HEK293T (cell line): Measurements from ENCODE around the gene SYNGAP1.

Experiments
- CTCF ChIA-PET: fragments of 350-600 bp; formaldehyde crosslinking; extraction: SDS; loops from one replicate; lab custom pipeline; 2021; ENCODE audit warnings: antibody characterized with exemption, inconsistent platforms; lab: Yijun Ruan, JAX
- POLR2A ChIA-PET: fragments of 350-600 bp; formaldehyde crosslinking; extraction: SDS; loops from one replicate; lab custom pipeline; 2020; ENCODE audit warnings: antibody characterized with exemption, inconsistent platforms; lab: Yijun Ruan, JAX
- DNase-seq: peaks from one replicate; pipeline ENCODE4 v3.0.0; 2012; ENCODE audit warnings: mixed read lengths; ENCODE audit errors: extremely low spot score
- ARNT ChIP-seq: fragments of 450-650 bp; IDR thresholded peaks from 2 replicates; pipeline ENCODE4 v1.6.1; 2017; ENCODE audit warnings: mild to moderate bottlenecking
- BHLHE40 ChIP-seq: fragments of 450-650 bp; IDR thresholded peaks from 2 replicates; pipeline ENCODE4 v1.6.1; 2016; ENCODE audit warnings: mild to moderate bottlenecking, moderate library complexity, borderline replicate concordance
- CTBP1 ChIP-seq: fragments of 450-650 bp; IDR thresholded peaks from 2 replicates; pipeline ENCODE4 v1.6.1; 2016; ENCODE audit warnings: borderline replicate concordance
- ELF4 ChIP-seq: fragments of 450-650 bp; IDR thresholded peaks from 2 replicates; pipeline ENCODE4 v1.6.1; 2017; ENCODE audit warnings: antibody characterized with exemption
- FOXA1 ChIP-seq: fragments of 450-650 bp; IDR thresholded peaks from 2 replicates; pipeline ENCODE4 v1.6.1; 2016; ENCODE audit warnings: mild to moderate bottlenecking
- FOXK2 ChIP-seq: fragments of 450-650 bp; IDR thresholded peaks from 2 replicates; pipeline ENCODE4 v1.6.1; 2016; ENCODE audit warnings: mild to moderate bottlenecking
- FOXM1 ChIP-seq: fragments of 450-650 bp; IDR thresholded peaks from 2 replicates; pipeline ENCODE4 v1.6.1; 2017; ENCODE audit warnings: mild to moderate bottlenecking, borderline replicate concordance
- HDGF ChIP-seq: fragments of 450-650 bp; IDR thresholded peaks from 2 replicates; pipeline ENCODE4 v1.6.1; 2017; ENCODE audit warnings: antibody characterized with exemption, borderline replicate concordance
- L3MBTL2 ChIP-seq: fragments of 450-650 bp; conservative IDR thresholded peaks from 2 replicates; pipeline ENCODE4 v1.6.1; 2016; ENCODE audit warnings: mild to moderate bottlenecking
- LEF1 ChIP-seq: fragments of 450-650 bp; IDR thresholded peaks from 2 replicates; pipeline ENCODE4 v1.6.1; 2017; ENCODE audit warnings: mild to moderate bottlenecking, borderline replicate concordance
- NFRKB ChIP-seq: fragments of 450-650 bp; IDR thresholded peaks from 2 replicates; pipeline ENCODE4 v1.6.1; 2016; ENCODE audit warnings: mild to moderate bottlenecking, moderate library complexity
- PKNOX1 ChIP-seq: fragments of 450-650 bp; IDR thresholded peaks from 2 replicates; pipeline ENCODE4 v1.6.1; 2016
- SP1 ChIP-seq: fragments of 450-650 bp; IDR thresholded peaks from 2 replicates; pipeline ENCODE4 v1.6.1; 2017
- SUZ12 ChIP-seq: fragments of 450-650 bp; IDR thresholded peaks from 2 replicates; pipeline ENCODE4 v1.6.1; 2016; ENCODE audit warnings: mild to moderate bottlenecking
- TARDBP ChIP-seq: fragments of 450-650 bp; IDR thresholded peaks from 2 replicates; pipeline ENCODE4 v1.6.1; 2016
- ZNF384 ChIP-seq: fragments of 450-650 bp; IDR thresholded peaks from 2 replicates; pipeline ENCODE4 v1.6.1; 2016

The SYNGAP1 gene

GRCh38 chr6:33410711-33411631 lies 8.9 kb upstream of the SYNGAP1 start, which contains the start of gene PHF1:
Gene PHF1 (plus strand): TSS chr6:33411014. CDS start chr6:33412264, 1,250 bp downstream.
- TF ChIP-seq L3MBTL2 (no peak), FOXA1 (no peak), HDGF (no peak), NFRKB (no peak), FOXK2 (no peak), PKNOX1 (no peak), LEF1 (no peak), BHLHE40 (no peak), FOXM1 (no peak), ELF4 (no peak), TARDBP (no peak), SP1 (no peak), CTBP1 (no peak), SUZ12 (no peak), ZNF384 (no peak), ARNT (no peak)
- DNase-seq: peak; percentile 66
- POLR2A ChIA-PET: interaction anchor here (0.8 to 1.3 kb wide), 4 partner anchors 15 to 134 kb away, joined by 3 to 6 read pairs (median 5); partner anchors contain the start of genes B3GALT4 and ZBTB22
- CTCF ChIA-PET: no interaction called here

DNA sequence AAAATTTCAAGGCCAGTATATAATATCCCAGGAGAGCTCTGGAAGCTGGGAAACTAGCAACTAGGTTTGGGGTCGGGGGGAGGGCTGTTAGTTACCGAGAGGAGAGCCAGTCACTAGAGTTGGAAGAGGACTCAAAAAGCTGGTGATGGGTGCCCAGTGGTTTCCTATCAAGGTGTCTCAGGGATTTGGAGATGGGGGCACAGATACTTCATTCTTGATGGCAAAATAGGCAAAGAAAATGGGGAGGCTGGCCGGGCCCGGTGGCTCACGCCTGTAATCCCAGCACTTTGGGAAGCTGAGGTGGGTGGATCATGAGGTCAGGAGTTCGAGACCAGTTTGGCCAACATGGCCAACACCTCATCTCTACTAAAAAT lies 8.2 kb upstream of the SYNGAP1 start:
- no peak for TF ChIP-seq NFRKB
- no peak for TF ChIP-seq FOXA1
- no peak for TF ChIP-seq FOXK2
- no peak for TF ChIP-seq CTBP1
- TF ChIP-seq HDGF: no peak
- no peak for TF ChIP-seq BHLHE40
- no peak for TF ChIP-seq ARNT
- TF ChIP-seq TARDBP: no peak
- TF ChIP-seq SP1: no peak
- no peak for TF ChIP-seq PKNOX1
- no peak for TF ChIP-seq SUZ12
- TF ChIP-seq ELF4: no peak
- TF ChIP-seq FOXM1: no peak
- no peak for TF ChIP-seq ZNF384
- TF ChIP-seq L3MBTL2: no peak
- ChIA-PET POLR2A (no interaction called here), CTCF (no interaction called here)
- no peak for DNase-seq

GRCh38 chr6:33412140-33413009 lies 7.5 kb upstream of the SYNGAP1 start:
- TF ChIP-seq CTBP1: no peak
- TF ChIP-seq TARDBP: no peak
- TF ChIP-seq SP1: no peak
- no peak for TF ChIP-seq SUZ12
- TF ChIP-seq LEF1: no peak
- TF ChIP-seq ELF4: no peak
- no peak for TF ChIP-seq BHLHE40
- no peak for TF ChIP-seq ARNT
- no peak for TF ChIP-seq FOXA1
- TF ChIP-seq FOXK2: no peak
- no peak for TF ChIP-seq L3MBTL2
- TF ChIP-seq NFRKB: no peak
- no peak for TF ChIP-seq PKNOX1
- TF ChIP-seq FOXM1: no peak
- TF ChIP-seq ZNF384: no peak
- no peak for TF ChIP-seq HDGF
- ChIA-PET POLR2A (no interaction called here), CTCF (no interaction called here)
- DNase-seq: no peak

- DNase-seq: no peak
- TF ChIP-seq TARDBP: no peak
- no peak for TF ChIP-seq FOXK2
- no peak for TF ChIP-seq PKNOX1
- no peak for TF ChIP-seq ELF4
- no peak for TF ChIP-seq FOXA1
- TF ChIP-seq L3MBTL2: no peak
- no peak for TF ChIP-seq HDGF
- no peak for TF ChIP-seq SP1
- CTCF ChIA-PET: no interaction called here
- POLR2A ChIA-PET: no interaction called here
Observed at GRCh38 chr6:33413241-33414120, 6.4 kb upstream of the SYNGAP1 start.
